Prostate gland (tissue), 2 donors: ENCODE results near the gene HOXB6. TPM values are rescaled to one million over a fixed set of nuclear protein-coding genes. Genes with fewer than 3 reads are reported as not detected.

Source experiments
- DNase-seq: peaks from one replicate; pipeline ENCODE4 v3.0.0-alpha.2; 2019; ENCODE audit warnings: low spot score
- H3K27ac ChIP-seq, 2 donors: fragments of 200-600 bp; sonication (generic); 2 replicates each; pipeline ENCODE4 v1.5.1; 2017 to 2019
- H3K27me3 ChIP-seq: fragments of 200-600 bp; sonication (generic); replicated peaks from 2 replicates; pipeline ENCODE4 v1.5.1; 2019; ENCODE audit not compliant: insufficient read depth
- H3K36me3 ChIP-seq, 2 donors: fragments of 200-600 bp; sonication (generic); 1 replicate in 1 of 2; 2 replicates in 1 of 2; pipeline versions ENCODE4 v1.5.1 to v1.8.1; 2017 to 2019
- H3K4me1 ChIP-seq: fragments of 200-600 bp; sonication (generic); replicated peaks from 2 replicates; pipeline ENCODE4 v1.5.1; 2019
- H3K4me3 ChIP-seq, 2 donors: fragments of 200-600 bp; sonication (generic); 2 replicates each; pipeline ENCODE4 v1.5.1; 2017 to 2019
- H3K9me3 ChIP-seq: fragments of 200-600 bp; sonication (generic); 2 replicates; pipeline ENCODE4 v1.5.1; 2017
- POLR2A ChIP-seq: fragments of 450-650 bp; IDR thresholded peaks from one replicate; pipeline ENCODE4 v1.6.1; 2016; ENCODE audit warnings: antibody characterized with exemption, mild to moderate bottlenecking
- POLR2AphosphoS5 ChIP-seq: sonication (generic); formaldehyde crosslinking; IDR thresholded peaks from one replicate; pipeline ENCODE4 v1.6.1; 2017; ENCODE audit warnings: antibody characterized with exemption
- WGBS: methylation state at CpG from one replicate; pipeline ENCODE4 v1.1.5; 2018; 5-methylcytosine and 5-hydroxymethylcytosine counted together
- intact Hi-C: fragments of 100-400 bp; cut with DNase I; formaldehyde crosslinking; loops from one replicate; pipeline ENCODE4 v1.14.2; 2022
- total RNA-seq, 2 donors: library from RNA; depleted of rRNA; stranded (reverse); fragments of >200 nt; gene quantifications; one replicate each; pipeline ENCODE4 v1.1.0, GENCODE V29; 2016
- TF ChIP-seq, protein P1 (sequence below), 4 experiments: fragments of 200-600 bp in 2 of 4; fragments of 450-650 bp in 2 of 4; sonication (generic) in 2 of 4; IDR thresholded peaks; 1 replicate in 3 of 4; 2 replicates in 1 of 4; pipeline ENCODE4 v1.5.1; 2016 to 2019; ENCODE audit warnings: antibody characterized with exemption in 4 of 4, mild to moderate bottlenecking in 2 of 4, moderate library complexity in 2 of 4

Gene HOXB6
- total RNA-seq, 2 donors from 2014 or later: 0.27 to 0.40 TPM

DNA sequence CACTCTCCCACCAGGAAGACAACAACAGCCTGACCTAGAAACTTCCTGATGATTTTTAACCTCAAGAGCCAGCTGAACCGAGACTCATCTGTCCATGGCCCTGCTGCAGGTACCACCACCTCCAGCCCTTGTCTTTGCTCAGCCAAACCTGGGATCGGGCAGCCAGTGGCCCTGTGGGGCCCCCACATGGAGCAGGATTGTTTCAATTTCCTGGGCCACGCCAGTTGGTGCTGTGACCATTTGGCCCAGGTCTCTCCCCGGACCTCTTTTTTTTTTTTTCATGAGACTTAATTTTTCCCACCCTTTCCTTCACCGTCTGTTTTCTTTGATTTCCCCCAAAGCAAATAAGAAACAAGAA is 51.6 kb downstream of the HOXB6 start:
- DNase-seq: no peak
- H3K27ac ChIP-seq: no peak overlapping the region
- H3K36me3 ChIP-seq: no peaks in the 10 kb centered on the region
- no peaks in the 10 kb centered on the region for H3K4me1 ChIP-seq
- intact Hi-C loops: no loop called here
- H3K27me3 ChIP-seq: no peaks in the 10 kb centered on the region
- no peak overlapping the region for H3K4me3 ChIP-seq
- H3K9me3 ChIP-seq: no peaks in the 10 kb centered on the region
- WGBS: 91% methylated on average over 5 of the region's 5 CpGs
- TF ChIP-seq POLR2AphosphoS5 (no peak), POLR2A (no peak)
- TF ChIP-seq, protein P1, sequence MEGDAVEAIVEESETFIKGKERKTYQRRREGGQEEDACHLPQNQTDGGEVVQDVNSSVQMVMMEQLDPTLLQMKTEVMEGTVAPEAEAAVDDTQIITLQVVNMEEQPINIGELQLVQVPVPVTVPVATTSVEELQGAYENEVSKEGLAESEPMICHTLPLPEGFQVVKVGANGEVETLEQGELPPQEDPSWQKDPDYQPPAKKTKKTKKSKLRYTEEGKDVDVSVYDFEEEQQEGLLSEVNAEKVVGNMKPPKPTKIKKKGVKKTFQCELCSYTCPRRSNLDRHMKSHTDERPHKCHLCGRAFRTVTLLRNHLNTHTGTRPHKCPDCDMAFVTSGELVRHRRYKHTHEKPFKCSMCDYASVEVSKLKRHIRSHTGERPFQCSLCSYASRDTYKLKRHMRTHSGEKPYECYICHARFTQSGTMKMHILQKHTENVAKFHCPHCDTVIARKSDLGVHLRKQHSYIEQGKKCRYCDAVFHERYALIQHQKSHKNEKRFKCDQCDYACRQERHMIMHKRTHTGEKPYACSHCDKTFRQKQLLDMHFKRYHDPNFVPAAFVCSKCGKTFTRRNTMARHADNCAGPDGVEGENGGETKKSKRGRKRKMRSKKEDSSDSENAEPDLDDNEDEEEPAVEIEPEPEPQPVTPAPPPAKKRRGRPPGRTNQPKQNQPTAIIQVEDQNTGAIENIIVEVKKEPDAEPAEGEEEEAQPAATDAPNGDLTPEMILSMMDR (IDR thresholded peaks at IDR 0.05): no peak

GRCh38 chr17:48552466-48553189 is 52.2 kb downstream of the HOXB6 start:
- TF ChIP-seq POLR2A (no peak), POLR2AphosphoS5 (no peak)
- TF ChIP-seq, protein P1 (IDR thresholded peaks at IDR 0.05): no peak
- Histone ChIP-seq H3K27ac (no peak overlapping the region), H3K36me3 (no peaks in the 10 kb centered on the region), H3K27me3 (no peaks in the 10 kb centered on the region), H3K4me1 (no peaks in the 10 kb centered on the region), H3K9me3 (no peaks in the 10 kb centered on the region), H3K4me3 (no peak overlapping the region)
- no peak for DNase-seq
- intact Hi-C loops: no loop called here
- WGBS: 70% methylated on average over 11 of the region's 11 CpGs

DNA sequence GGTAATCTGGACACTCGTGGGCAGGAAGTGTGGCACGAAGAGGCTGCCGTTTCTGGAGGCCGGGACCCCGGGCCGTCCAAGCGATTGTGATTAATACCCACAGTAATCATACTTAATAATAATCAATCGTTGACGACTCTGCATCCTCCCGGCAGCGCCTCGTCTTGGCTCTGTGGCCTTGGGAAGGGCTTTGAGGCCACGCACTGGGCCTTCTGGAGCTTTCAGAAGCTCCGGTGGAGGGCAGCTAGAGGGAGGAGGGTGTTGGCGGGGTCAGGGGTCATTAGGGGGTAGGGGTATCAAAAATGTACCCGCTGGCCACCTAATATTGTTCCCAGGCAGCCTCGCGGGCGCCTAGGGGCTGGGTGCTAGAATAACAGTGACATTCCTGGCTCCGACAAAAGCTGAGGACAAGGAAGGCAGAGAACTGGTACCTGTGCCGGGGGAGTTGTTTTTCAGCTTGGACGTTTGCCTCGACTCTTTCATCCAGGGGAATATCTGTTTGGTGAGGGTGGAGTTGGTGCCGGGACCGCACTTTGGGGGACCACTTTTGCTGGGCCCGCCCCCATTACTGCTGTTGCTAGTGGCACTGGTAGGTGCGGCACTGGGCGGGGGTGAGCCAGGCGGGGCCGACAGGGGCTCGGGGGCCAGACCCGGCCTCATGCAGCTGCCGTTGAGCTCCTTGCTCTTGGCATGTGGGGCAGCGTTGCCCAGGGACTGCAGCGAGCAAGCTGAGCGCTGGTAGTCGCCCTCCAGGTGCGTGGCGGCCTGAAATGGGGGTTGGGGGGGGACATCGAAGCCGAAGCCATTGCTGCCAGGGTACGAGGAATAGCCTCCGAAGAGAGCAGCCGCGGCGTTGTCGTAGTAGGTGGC is 53.0 kb downstream of the HOXB6 start:
- Histone ChIP-seq H3K27ac (no peak overlapping the region), H3K4me3 (no peak overlapping the region), H3K4me1 (no peaks in the 10 kb centered on the region), H3K36me3 (no peaks in the 10 kb centered on the region), H3K9me3 (no peaks in the 10 kb centered on the region), H3K27me3 (no peaks in the 10 kb centered on the region)
- DNase-seq: no peak
- 87% methylated on average over 47 of the region's 47 CpGs for WGBS
- TF ChIP-seq POLR2A (no peak), POLR2AphosphoS5 (no peak)
- TF ChIP-seq, protein P1 (IDR thresholded peaks at IDR 0.05): no peak
- intact Hi-C loops: no loop called here

DNA sequence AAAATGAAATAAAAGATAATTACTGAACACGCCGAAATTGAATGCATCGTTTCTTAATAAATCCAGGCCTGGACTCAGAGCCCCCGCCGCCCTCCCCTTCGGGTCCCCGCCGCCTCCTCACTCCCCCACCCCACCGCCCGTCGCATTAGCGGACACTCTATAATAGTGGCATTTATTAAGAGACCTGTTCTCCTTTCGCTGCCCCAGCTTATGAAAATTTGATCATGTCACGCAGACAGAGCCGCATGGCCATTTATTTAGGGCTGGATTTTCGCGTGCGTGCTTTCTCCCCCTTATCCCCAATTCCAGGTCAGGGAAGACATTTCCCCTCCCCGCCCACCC is 53.6 kb downstream of the HOXB6 start:
- Histone ChIP-seq H3K4me3 (no peak overlapping the region), H3K9me3 (no peaks in the 10 kb centered on the region), H3K36me3 (no peaks in the 10 kb centered on the region), H3K4me1 (no peaks in the 10 kb centered on the region), H3K27ac (no peak overlapping the region), H3K27me3 (no peaks in the 10 kb centered on the region)
- WGBS: 90% methylated on average over 19 of the region's 19 CpGs
- intact Hi-C loops: no loop called here
- DNase-seq: no peak
- TF ChIP-seq, protein P1 (IDR thresholded peaks at IDR 0.05): no peak
- TF ChIP-seq POLR2A: no peak
- TF ChIP-seq POLR2AphosphoS5: no peak
